Panc1 (cell line): ENCODE data around the gene ARHGEF10L.
"Not testable (repeated sequence)": the region's sequence is repeated elsewhere in the genome, so short reads cannot be mapped to it uniquely, and the experiment has no call there.

Source experiments
- TF ChIP-seq, protein P1 (sequence below): fragments of 450-650 bp; IDR thresholded peaks from 2 replicates; pipeline ENCODE4 v1.5.1; 2017; ENCODE audit warnings: mild to moderate bottlenecking
- TF ChIP-seq, protein P2 (sequence below), 2 experiments: IDR thresholded peaks; 2 replicates each; pipeline ENCODE4 v1.6.1; 2011 to 2012; ENCODE audit warnings: low read depth in 2 of 2, control low read depth in 1 of 2, low read length in 1 of 2, mild to moderate bottlenecking in 1 of 2, moderate library complexity in 1 of 2; ENCODE audit not compliant: insufficient read depth in 1 of 2

DNA sequence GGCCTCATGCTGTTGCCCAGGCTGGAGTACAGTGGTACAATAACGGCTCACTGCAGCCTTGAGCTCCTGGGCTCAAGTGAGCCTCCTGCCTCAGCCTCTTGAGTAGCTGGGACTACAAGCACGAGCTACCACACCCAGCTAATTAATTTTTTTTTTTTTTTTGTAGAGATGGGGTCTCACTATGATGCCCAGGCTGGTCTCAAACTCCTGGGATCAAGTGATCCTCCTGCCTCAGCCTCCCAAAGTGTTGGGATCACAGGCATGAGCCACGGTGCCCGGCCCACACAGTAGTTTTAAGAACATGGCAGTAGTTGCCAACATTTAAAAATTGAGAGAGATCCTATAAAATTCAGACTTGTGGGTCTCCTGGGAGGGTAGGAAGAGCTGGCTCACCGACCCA lies 89.5 kb downstream of the ARHGEF10L start:
- TF ChIP-seq, protein P1, sequence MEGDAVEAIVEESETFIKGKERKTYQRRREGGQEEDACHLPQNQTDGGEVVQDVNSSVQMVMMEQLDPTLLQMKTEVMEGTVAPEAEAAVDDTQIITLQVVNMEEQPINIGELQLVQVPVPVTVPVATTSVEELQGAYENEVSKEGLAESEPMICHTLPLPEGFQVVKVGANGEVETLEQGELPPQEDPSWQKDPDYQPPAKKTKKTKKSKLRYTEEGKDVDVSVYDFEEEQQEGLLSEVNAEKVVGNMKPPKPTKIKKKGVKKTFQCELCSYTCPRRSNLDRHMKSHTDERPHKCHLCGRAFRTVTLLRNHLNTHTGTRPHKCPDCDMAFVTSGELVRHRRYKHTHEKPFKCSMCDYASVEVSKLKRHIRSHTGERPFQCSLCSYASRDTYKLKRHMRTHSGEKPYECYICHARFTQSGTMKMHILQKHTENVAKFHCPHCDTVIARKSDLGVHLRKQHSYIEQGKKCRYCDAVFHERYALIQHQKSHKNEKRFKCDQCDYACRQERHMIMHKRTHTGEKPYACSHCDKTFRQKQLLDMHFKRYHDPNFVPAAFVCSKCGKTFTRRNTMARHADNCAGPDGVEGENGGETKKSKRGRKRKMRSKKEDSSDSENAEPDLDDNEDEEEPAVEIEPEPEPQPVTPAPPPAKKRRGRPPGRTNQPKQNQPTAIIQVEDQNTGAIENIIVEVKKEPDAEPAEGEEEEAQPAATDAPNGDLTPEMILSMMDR = not testable (repeated sequence)
- TF ChIP-seq, protein P2, sequence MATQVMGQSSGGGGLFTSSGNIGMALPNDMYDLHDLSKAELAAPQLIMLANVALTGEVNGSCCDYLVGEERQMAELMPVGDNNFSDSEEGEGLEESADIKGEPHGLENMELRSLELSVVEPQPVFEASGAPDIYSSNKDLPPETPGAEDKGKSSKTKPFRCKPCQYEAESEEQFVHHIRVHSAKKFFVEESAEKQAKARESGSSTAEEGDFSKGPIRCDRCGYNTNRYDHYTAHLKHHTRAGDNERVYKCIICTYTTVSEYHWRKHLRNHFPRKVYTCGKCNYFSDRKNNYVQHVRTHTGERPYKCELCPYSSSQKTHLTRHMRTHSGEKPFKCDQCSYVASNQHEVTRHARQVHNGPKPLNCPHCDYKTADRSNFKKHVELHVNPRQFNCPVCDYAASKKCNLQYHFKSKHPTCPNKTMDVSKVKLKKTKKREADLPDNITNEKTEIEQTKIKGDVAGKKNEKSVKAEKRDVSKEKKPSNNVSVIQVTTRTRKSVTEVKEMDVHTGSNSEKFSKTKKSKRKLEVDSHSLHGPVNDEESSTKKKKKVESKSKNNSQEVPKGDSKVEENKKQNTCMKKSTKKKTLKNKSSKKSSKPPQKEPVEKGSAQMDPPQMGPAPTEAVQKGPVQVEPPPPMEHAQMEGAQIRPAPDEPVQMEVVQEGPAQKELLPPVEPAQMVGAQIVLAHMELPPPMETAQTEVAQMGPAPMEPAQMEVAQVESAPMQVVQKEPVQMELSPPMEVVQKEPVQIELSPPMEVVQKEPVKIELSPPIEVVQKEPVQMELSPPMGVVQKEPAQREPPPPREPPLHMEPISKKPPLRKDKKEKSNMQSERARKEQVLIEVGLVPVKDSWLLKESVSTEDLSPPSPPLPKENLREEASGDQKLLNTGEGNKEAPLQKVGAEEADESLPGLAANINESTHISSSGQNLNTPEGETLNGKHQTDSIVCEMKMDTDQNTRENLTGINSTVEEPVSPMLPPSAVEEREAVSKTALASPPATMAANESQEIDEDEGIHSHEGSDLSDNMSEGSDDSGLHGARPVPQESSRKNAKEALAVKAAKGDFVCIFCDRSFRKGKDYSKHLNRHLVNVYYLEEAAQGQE (IDR thresholded peaks at IDR 0.05; ENCODE audit: insufficient read depth in 1 of 2, low read depth in 2 of 2, low read length in 1 of 2) = not testable (repeated sequence)
